Endothelial cell of umbilical vein (primary cell): Measurements from ENCODE around the gene ADAMTS17.

Experiments used
- GATA2 ChIP-seq: IDR thresholded peaks from 2 replicates; pipeline ENCODE4 v1.7.0; 2011; ENCODE audit warnings: low read depth, mild to moderate bottlenecking, moderate library complexity, mixed read lengths, low read length; ENCODE audit not compliant: insufficient read length, insufficient read depth
- POLR2A ChIP-seq: IDR thresholded peaks from 2 replicates; pipeline ENCODE4 v1.6.1; 2012; ENCODE audit warnings: low read depth, mild to moderate bottlenecking, control low read depth, low read length

- TF ChIP-seq GATA2 = no peak
- no peak for TF ChIP-seq POLR2A
These were observed 288.2 kb downstream of the ADAMTS17 start for GRCh38 chr15:100053474-100054121.
